Aorta (tissue), 5 donors: ENCODE data around the gene UBQLN4. TPM values are rescaled to one million over a fixed set of nuclear protein-coding genes. Genes with fewer than 3 reads are reported as not detected.

ENCODE experiments used
- ATAC-seq: fragments of 200-7000 bp; cut with Tn5 transposase; one replicate; pipeline ENCODE4 v1.9.1; 2022; ENCODE audit warnings: moderate library complexity; ENCODE audit not compliant: low FRiP score
- DNase-seq, 2 donors: peaks; one replicate each; pipeline ENCODE4 v3.0.0-alpha.2; 2020
- H3K27ac ChIP-seq, 2 donors: one replicate each; pipeline ENCODE4 v1.5.1; 2013; ENCODE audit warnings: low read length in 2 of 2, mild to moderate bottlenecking in 2 of 2, moderate library complexity in 2 of 2, control low read depth in 1 of 2, inconsistent platforms in 1 of 2, low read depth in 1 of 2
- H3K27me3 ChIP-seq, 2 donors: one replicate each; pipeline ENCODE4 v1.6.1; 2013; ENCODE audit warnings: control low read depth in 1 of 2, low read length in 1 of 2, mild to moderate bottlenecking in 1 of 2, moderate library complexity in 1 of 2; ENCODE audit not compliant: insufficient read depth in 2 of 2, control insufficient read depth in 1 of 2
- H3K36me3 ChIP-seq, 2 donors: one replicate each; pipeline ENCODE4 v1.6.1; 2013; ENCODE audit warnings: control low read depth in 1 of 2, low read length in 1 of 2, mild to moderate bottlenecking in 1 of 2; ENCODE audit not compliant: insufficient read depth in 2 of 2, control insufficient read depth in 1 of 2
- H3K4me1 ChIP-seq, 2 donors: one replicate each; pipeline ENCODE4 v1.6.1; 2013; ENCODE audit warnings: low read length in 2 of 2, control low read depth in 1 of 2, mild to moderate bottlenecking in 1 of 2, moderate library complexity in 1 of 2; ENCODE audit not compliant: insufficient read depth in 2 of 2, control insufficient read depth in 1 of 2
- H3K4me3 ChIP-seq, 2 donors: one replicate each; pipeline ENCODE4 v1.5.1; 2013; ENCODE audit warnings: low read length in 2 of 2, control low read depth in 1 of 2, mild to moderate bottlenecking in 1 of 2
- H3K9me3 ChIP-seq: one replicate; pipeline ENCODE4 v1.6.1; 2013; ENCODE audit warnings: mild to moderate bottlenecking, low read length; ENCODE audit not compliant: control insufficient read depth
- WGBS, 2 donors: extraction: QIAGEN DNeasy Blood & Tissue Kit; methylation state at CpG; one replicate each; pipeline ENCODE4 v1.1.7; 2013; 5-methylcytosine and 5-hydroxymethylcytosine counted together
- intact Hi-C, 2 donors: fragments of 100-400 bp; cut with DNase I; formaldehyde crosslinking; loops; one replicate each; pipeline versions ENCODE4 v1.14.2 to v1.15.0; 2022
- polyA plus RNA-seq, 2 donors: library from polyadenylated mRNA; stranded (reverse); fragments of 200-250 nt; gene quantifications; one replicate each; pipeline ENCODE4 v1.2.3, GENCODE V29; 2013
- total RNA-seq, 2 donors: library from RNA; stranded (reverse); fragmentation: NEBNext Ultra II Directional; extraction: Animal tissue kit (Norgen Biotek cat#: 25700); gene quantifications; one replicate each; pipeline ENCODE4 v1.2.1, GENCODE V29; 2021
- donor health status: healthy with polysubstance abuse.
- donor health status: Bipolar disorder and iron deficiency.
- donor health status: DM: no; HTN: no; CAD: no.
- donor health status: DM: no; HTN: no; CAD: no.
- donor health status: DM: yes; HTN: yes; CAD: no.

The UBQLN4 gene
- total and polyA plus RNA-seq, 4 donors, result 14.5 to 25.7 (median 19.9) TPM

DNA sequence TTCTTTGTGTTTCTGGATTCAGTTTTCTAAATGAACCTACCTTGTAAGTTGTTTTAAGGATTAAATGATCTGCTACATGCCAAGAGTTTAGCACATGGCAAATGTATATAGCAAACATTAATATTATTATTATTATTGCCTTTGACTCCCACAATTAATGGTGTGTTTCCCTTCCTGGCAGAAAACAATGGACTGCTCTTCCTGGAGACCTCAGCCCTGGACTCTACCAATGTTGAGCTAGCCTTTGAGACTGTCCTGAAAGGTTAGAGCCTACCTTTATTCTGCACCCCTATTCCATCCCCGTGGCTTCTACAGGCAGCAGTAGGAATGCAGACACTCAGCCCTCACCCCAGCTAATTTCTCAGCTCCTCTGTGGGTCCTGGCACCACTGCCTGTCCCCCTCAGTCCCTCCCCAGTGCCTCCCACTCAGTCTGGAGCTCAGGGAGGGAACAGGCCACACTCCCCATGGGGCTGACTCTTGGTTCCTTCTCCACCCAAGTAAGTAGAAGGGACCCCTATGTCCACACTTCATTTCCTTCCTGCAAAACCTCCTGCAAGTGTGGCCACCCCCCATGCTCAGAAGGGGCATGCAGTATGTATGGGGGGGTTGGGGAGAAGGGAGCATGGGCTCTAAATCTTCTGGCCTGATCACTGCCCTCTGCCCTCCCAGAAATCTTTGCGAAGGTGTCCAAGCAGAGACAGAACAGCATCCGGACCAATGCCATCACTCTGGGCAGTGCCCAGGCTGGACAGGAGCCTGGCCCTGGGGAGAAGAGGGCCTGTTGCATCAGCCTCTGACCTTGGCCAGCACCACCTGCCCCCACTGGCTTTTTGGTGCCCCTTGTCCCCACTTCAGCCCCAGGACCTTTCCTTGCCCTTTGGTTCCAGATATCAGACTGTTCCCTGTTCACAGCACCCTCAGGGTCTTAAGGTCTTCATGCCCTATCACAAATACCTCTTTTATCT lies 16.2 kb upstream of the UBQLN4 start:
- no peaks in the 10 kb centered on the region for H3K36me3 ChIP-seq
- no peak overlapping the region for H3K4me3 ChIP-seq
- no peaks in the 10 kb centered on the region for H3K4me1 ChIP-seq
- WGBS, 2 donors, result 77 to 79% methylated on average over 3 of the region's 3 CpGs
- ATAC-seq, result no peak
- no peaks in the 10 kb centered on the region for H3K27me3 ChIP-seq
- no peak for DNase-seq
- no peak overlapping the region for H3K27ac ChIP-seq
- intact Hi-C loops, result loop anchor here in 1 of 2 donors (5.0 kb wide), 1 partner anchor 132 kb away; no protein-coding TSS in a partner anchor
- no peaks in the 10 kb centered on the region for H3K9me3 ChIP-seq

DNA sequence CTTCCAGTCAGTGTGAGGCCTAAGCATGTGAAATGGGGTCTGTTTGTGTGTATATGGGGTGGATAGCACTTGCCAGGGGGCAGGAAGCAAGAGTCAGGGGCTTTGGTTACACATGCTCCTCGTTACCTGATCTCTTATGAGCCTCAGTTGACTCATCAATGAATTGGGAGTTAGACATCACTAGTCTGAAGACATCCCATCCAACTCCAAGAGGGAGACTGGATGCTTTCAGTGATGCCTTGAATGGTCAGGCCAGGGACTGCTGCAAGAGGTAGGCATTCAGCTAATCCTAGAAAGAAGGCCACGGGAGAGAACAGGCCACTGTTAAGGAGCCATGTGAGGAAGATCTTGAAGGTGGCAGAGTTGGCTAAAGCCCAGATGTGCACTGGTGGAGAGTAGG lies 13.7 kb upstream of the UBQLN4 start:
- no peak overlapping the region for H3K4me3 ChIP-seq
- intact Hi-C loops, result loop anchor here in 1 of 2 donors (5.0 kb wide), 1 partner anchor 130 kb away; no protein-coding TSS in a partner anchor
- 83 to 85% methylated on average over 2 of the region's 2 CpGs for WGBS, 2 donors
- no peaks in the 10 kb centered on the region for H3K36me3 ChIP-seq
- no peaks in the 10 kb centered on the region for H3K27me3 ChIP-seq
- no peaks in the 10 kb centered on the region for H3K9me3 ChIP-seq
- no peaks in the 10 kb centered on the region for H3K4me1 ChIP-seq
- ATAC-seq, result no peak
- no peak for DNase-seq
- no peak overlapping the region for H3K27ac ChIP-seq

DNA sequence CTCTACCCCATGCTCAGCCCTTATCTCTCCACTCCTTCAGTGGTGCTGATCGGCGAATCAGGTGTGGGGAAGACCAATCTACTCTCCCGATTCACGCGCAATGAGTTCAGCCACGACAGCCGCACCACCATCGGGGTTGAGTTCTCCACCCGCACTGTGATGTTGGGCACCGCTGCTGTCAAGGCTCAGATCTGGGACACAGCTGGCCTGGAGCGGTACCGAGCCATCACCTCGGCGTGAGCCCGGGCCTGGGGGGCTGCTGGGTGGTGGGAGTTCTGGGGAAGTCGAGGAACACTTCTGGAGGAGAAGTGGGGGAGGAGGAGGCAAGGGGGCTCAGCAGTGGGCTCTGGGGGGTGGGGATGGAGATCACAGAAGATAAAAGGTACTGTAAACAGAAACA lies 12.3 kb upstream of the UBQLN4 start:
- Histone ChIP-seq H3K36me3 (no peaks in the 10 kb centered on the region), H3K4me3 (no peak overlapping the region), H3K9me3 (no peaks in the 10 kb centered on the region), H3K27ac (no peak overlapping the region), H3K4me1 (no peaks in the 10 kb centered on the region), H3K27me3 (no peaks in the 10 kb centered on the region)
- intact Hi-C loops, result loop anchor here in 1 of 2 donors (5.0 kb wide), 1 partner anchor 129 kb away; no protein-coding TSS in a partner anchor
- no peak for DNase-seq
- no peak for ATAC-seq
- WGBS, 2 donors, result 74 to 78% methylated on average over 16 of the region's 16 CpGs

DNA sequence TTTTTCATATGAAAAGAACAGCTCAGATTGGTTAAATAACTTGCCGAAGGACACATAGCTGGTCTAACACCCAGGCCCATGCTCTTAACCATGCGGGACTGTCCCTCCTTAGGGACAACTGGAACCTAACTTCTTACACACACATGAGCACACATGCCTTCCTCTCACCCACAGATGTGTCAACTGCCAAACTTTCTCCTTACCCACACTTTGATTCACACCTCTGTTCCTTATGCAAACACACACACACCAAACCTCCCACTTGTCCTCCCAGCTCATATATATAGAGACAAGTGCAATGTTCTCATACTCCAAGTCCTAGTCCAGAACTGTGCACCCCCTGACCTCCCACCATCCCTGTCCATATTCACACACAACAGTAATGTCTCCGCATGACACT lies 11.6 kb upstream of the UBQLN4 start:
- H3K36me3 ChIP-seq, result no peaks in the 10 kb centered on the region
- H3K4me1 ChIP-seq, result no peaks in the 10 kb centered on the region
- no peak for DNase-seq
- H3K27me3 ChIP-seq, result no peaks in the 10 kb centered on the region
- ATAC-seq, result no peak
- H3K9me3 ChIP-seq, result no peaks in the 10 kb centered on the region
- no peak overlapping the region for H3K4me3 ChIP-seq
- intact Hi-C loops, result loop anchor here in 1 of 2 donors (5.0 kb wide), 1 partner anchor 128 kb away; no protein-coding TSS in a partner anchor
- WGBS, 2 donors, result 94 to 95% methylated on average over 3 of the region's 3 CpGs
- no peak overlapping the region for H3K27ac ChIP-seq

DNA sequence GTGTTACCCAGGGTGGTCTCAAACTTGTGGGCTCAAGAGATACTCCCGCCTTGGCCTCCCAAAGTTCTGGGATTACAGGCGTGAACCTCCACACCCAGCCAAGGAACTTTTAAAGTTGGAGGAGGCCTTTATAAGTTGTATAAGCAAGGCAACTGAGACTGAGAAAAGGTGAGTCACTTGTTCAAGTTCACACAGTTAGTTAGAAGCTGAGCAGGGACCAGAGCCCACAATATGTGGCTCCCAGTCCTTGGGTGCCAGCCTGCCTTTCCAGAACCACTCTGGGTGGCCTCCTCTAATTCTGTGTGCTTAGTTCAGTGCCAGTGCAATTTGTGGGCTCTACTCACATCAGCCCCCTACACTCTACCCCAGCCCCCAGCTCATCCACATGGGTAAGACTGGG lies 11.0 kb upstream of the UBQLN4 start:
- no peaks in the 10 kb centered on the region for H3K4me1 ChIP-seq
- no peaks in the 10 kb centered on the region for H3K36me3 ChIP-seq
- intact Hi-C loops, result loop anchor here in 1 of 2 donors (5.0 kb wide), 1 partner anchor 127 kb away; no protein-coding TSS in a partner anchor
- no peak for ATAC-seq
- 93 to 94% methylated on average over 2 of the region's 2 CpGs for WGBS, 2 donors
- H3K27ac ChIP-seq, result no peak overlapping the region
- no peaks in the 10 kb centered on the region for H3K27me3 ChIP-seq
- no peak overlapping the region for H3K4me3 ChIP-seq
- no peaks in the 10 kb centered on the region for H3K9me3 ChIP-seq
- DNase-seq, result no peak

DNA sequence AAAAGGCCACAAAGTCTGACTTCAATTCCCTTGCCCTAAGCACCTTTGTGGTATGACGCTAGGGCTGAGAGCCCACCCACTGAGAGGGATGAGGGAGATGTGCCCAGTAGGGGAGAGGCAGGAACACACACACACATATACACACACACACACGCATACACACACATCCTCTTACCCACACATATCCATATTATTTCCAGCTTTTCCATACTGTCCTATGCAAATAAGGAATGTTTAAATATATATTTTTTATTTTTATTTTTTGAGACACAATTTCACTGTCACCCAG lies 10.3 kb upstream of the UBQLN4 start:
- Histone ChIP-seq H3K27me3 (no peaks in the 10 kb centered on the region), H3K27ac (no peak overlapping the region), H3K4me1 (no peaks in the 10 kb centered on the region), H3K9me3 (no peaks in the 10 kb centered on the region), H3K36me3 (no peaks in the 10 kb centered on the region), H3K4me3 (no peak overlapping the region)
- intact Hi-C loops, result no loop called here
- WGBS, 2 donors, result 71 to 75% methylated on average over 2 of the region's 2 CpGs
- ATAC-seq, result no peak
- no peak for DNase-seq

DNA sequence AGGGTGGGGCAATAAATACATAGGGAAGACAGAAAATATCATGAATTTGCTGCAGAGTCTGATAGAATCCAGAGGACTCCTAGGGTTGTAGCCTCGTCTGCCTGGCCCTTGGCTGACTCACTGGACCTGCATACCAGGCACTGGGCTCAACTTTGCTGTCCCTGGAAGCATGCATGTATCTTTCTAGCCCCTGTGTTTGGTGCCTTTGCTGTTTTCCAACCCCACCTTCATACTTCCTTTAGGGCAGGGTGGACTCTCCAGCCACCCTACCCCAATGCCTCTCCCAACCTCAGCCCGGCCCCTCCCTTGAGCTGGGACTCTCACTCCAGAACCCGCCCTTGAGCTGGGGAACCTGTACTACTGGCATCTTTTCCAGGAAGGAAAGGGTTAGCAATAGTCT lies 8.6 kb upstream of the UBQLN4 start:
- Histone ChIP-seq H3K36me3 (no peaks in the 10 kb centered on the region), H3K27me3 (no peaks in the 10 kb centered on the region), H3K9me3 (no peaks in the 10 kb centered on the region), H3K4me1 (no peaks in the 10 kb centered on the region), H3K4me3 (no peak overlapping the region), H3K27ac (no peak overlapping the region)
- intact Hi-C loops, result no loop called here
- 84 to 87% methylated on average over 3 of the region's 3 CpGs for WGBS, 2 donors
- ATAC-seq (no peak), DNase-seq (no peak)

DNA sequence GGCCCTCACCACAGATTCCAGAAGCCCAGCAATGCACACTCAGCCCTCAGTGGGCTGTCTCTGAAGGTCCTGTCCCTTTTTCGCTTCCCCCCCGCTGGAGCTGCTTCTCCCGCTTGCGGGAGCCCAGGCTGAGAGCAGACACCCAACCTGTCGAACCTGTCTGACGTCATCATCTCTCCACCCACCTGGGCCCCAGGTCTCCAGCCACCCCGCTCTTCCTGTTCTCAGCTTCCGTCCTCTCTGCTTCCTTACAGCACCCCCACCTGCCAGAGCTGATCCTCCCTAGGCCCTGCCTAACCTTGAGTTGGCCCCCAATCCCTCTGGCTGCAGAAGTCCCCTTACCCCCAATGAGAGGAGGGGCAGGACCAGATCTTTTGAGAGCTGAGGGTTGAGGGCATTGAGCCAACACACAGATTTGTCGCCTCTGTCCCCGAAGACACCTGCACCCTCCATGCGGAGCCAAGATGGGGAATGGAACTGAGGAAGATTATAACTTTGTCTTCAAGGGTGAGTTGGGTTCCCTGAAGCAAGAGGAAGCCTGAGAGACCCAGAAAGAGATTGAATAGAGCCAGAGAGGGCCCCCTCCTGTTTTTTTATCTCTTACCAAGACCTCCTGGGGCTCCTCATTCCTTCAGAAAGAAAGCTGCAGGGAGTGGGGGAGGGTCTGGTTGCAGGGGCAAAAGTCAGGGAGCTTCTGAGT lies 7.5 kb upstream of the UBQLN4 start, which contains the start of gene RAB25:
Gene RAB25 (plus strand): TSS at position 224 of the 700 bp plus-strand sequence. CDS start 241 bp downstream, at position 465.
- intact Hi-C loops, result no loop called here
- no peaks in the 10 kb centered on the region for H3K27me3 ChIP-seq
- no peak for DNase-seq
- WGBS, 2 donors, result 47 to 50% methylated on average over 11 of the region's 11 CpGs
- H3K9me3 ChIP-seq, result no peaks in the 10 kb centered on the region
- H3K4me3 ChIP-seq, result no peak within 1 kb of the TSS
- H3K36me3 ChIP-seq, result no peaks in the 10 kb centered on the region
- H3K4me1 ChIP-seq, result no peaks in the 10 kb centered on the region
- no peak for ATAC-seq
- H3K27ac ChIP-seq, result no peak within 1 kb of the TSS
